MM.1S (cell line): ENCODE results near the gene PANX1.

Experiments
- EZH2 ChIP-seq: fragments of 300-600 bp; sonication (generic); optimal IDR thresholded peaks from 2 replicates; pipeline ENCODE3; 2017; ENCODE audit warnings: low read depth, mild to moderate bottlenecking, antibody characterized with exemption, low read length, mixed read lengths
- TF ChIP-seq, protein P1 (sequence below): fragments of 300-600 bp; sonication (generic); IDR thresholded peaks from 2 replicates; pipeline ENCODE4 v1.5.1; 2016; ENCODE audit warnings: antibody characterized with exemption, low read length, mixed read lengths

- TF ChIP-seq, protein P1, sequence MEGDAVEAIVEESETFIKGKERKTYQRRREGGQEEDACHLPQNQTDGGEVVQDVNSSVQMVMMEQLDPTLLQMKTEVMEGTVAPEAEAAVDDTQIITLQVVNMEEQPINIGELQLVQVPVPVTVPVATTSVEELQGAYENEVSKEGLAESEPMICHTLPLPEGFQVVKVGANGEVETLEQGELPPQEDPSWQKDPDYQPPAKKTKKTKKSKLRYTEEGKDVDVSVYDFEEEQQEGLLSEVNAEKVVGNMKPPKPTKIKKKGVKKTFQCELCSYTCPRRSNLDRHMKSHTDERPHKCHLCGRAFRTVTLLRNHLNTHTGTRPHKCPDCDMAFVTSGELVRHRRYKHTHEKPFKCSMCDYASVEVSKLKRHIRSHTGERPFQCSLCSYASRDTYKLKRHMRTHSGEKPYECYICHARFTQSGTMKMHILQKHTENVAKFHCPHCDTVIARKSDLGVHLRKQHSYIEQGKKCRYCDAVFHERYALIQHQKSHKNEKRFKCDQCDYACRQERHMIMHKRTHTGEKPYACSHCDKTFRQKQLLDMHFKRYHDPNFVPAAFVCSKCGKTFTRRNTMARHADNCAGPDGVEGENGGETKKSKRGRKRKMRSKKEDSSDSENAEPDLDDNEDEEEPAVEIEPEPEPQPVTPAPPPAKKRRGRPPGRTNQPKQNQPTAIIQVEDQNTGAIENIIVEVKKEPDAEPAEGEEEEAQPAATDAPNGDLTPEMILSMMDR, result no peak
- no peak for TF ChIP-seq EZH2
Observed at GRCh38 chr11:94183251-94183885, 54.7 kb downstream of the PANX1 start.
